PFSK-1 (cell line): ENCODE data around the gene CENPB.

Experiments used
- TAF1 ChIP-seq: IDR thresholded peaks from 2 replicates; pipeline ENCODE4 v1.6.1; 2012; ENCODE audit warnings: low read length, control low read depth, borderline replicate concordance; ENCODE audit not compliant: insufficient read depth
- TF ChIP-seq, protein P1 (sequence below), 2 experiments: IDR thresholded peaks; 2 replicates each; pipeline versions ENCODE4 v1.6.1 to v1.8.0; 2011 to 2012; ENCODE audit warnings: low read depth in 2 of 2, low read length in 2 of 2, control low read depth in 1 of 2, inconsistent platforms in 1 of 2, mild to moderate bottlenecking in 1 of 2, moderate library complexity in 1 of 2; ENCODE audit not compliant: insufficient read depth in 1 of 2

- TF ChIP-seq, protein P1, sequence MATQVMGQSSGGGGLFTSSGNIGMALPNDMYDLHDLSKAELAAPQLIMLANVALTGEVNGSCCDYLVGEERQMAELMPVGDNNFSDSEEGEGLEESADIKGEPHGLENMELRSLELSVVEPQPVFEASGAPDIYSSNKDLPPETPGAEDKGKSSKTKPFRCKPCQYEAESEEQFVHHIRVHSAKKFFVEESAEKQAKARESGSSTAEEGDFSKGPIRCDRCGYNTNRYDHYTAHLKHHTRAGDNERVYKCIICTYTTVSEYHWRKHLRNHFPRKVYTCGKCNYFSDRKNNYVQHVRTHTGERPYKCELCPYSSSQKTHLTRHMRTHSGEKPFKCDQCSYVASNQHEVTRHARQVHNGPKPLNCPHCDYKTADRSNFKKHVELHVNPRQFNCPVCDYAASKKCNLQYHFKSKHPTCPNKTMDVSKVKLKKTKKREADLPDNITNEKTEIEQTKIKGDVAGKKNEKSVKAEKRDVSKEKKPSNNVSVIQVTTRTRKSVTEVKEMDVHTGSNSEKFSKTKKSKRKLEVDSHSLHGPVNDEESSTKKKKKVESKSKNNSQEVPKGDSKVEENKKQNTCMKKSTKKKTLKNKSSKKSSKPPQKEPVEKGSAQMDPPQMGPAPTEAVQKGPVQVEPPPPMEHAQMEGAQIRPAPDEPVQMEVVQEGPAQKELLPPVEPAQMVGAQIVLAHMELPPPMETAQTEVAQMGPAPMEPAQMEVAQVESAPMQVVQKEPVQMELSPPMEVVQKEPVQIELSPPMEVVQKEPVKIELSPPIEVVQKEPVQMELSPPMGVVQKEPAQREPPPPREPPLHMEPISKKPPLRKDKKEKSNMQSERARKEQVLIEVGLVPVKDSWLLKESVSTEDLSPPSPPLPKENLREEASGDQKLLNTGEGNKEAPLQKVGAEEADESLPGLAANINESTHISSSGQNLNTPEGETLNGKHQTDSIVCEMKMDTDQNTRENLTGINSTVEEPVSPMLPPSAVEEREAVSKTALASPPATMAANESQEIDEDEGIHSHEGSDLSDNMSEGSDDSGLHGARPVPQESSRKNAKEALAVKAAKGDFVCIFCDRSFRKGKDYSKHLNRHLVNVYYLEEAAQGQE (IDR thresholded peaks at IDR 0.05; ENCODE audit: insufficient read depth in 1 of 2, low read depth in 2 of 2, low read length in 2 of 2) = peak; percentile 37 to 66; a peak in 3 of 4 replicates
- peak; percentile 48; the same call in 1 of the 2 replicates for TF ChIP-seq TAF1
Measured at GRCh38 chr20:3811467-3812258, 25.1 kb upstream of the CENPB start.
